Measurements from ENCODE around the gene KLF13. TPM values are rescaled to one million over a fixed set of nuclear protein-coding genes. Genes with fewer than 3 reads are reported as not detected.
A peak's percentile ranks its signal among the peaks of the same experiment; 100 is the strongest.

The KLF13 gene
- total and polyA plus RNA-seq, 2 donors (not counting 1 experiment from before 2014, with no cell fraction given): 65.5 to 140 TPM

DNA sequence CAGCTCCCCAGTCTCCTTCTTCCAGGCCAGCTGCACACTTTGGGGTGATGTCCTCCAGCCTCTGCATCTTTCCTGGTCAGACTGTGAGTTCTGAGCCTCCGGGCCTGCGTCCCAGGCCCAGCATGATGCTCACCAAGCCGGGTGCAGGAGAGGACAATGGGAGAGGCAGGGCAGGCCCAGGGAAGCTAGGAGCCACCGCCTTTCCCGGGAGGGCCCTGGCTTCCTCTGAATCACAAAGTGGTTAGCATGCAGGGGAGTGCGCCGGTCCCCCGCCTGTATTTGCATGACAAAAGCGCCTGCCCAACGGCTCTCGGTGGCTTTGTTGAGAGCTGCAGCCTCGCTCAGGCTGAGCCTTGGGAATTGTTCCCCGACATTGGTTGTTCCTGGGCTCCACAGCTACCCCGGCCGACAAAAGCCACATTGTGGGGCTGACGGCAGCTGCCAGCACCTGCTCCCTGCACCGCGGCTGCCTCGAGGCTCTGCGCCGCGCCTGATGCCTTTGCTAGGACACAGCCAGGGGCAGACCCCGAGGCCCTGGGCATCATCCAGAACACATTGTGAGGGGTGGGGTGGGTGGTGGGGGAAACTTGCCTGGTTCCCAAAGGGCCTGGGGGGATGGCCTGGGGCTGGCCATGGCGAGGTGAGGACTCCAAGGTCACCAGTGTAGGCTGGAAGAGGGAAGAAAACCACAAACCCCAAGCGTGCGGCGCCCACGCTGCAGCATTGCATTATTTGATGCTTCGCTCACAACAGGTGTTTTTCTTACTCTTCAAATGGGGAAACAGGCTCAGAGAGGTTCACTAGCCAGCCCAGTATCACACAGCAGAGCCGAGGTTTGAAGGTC lies 20.0 kb upstream of the KLF13 start:
- CTCF ChIA-PET: interaction anchor here (0.6 to 2.6 kb wide), 2 partner anchors 18 to 152 kb away, joined by 3 to 5 read pairs; no protein-coding TSS in a partner anchor

More for the DNA sequence above, 20.0 kb upstream of the KLF13 start:
- no peak for DNase-seq
- 76% methylated on average over 29 of the region's 30 CpGs for WGBS (ENCODE audit: insufficient coverage)
- Histone ChIP-seq H3K9ac (ENCODE audit: low read length) (no peak overlapping the region), H3K27me3 (replicated peaks in 1 of 4; ENCODE audit: control extremely low read depth in 1 of 4, control insufficient read depth in 3 of 4, insufficient read depth in 4 of 4, low read length in 3 of 4) (peaks cover 0 to 4% (median 0%) of the 10 kb centered on the region in 4 experiments), H3K9me3 (ENCODE audit: control extremely low read depth in 1 of 3, control insufficient read depth in 2 of 3, insufficient read depth in 1 of 3, low read length in 2 of 3) (no peaks in the 10 kb centered on the region), H3K36me3 (replicated peaks in 1 of 2; ENCODE audit: control extremely low read depth in 1 of 2, control insufficient read depth in 1 of 2, extremely low read depth in 1 of 2, insufficient read depth in 2 of 2, low read length in 1 of 2) (no peaks in the 10 kb centered on the region), H3K4me3 (ENCODE audit: control extremely low read depth in 1 of 5, extremely low read depth in 1 of 5, insufficient read depth in 1 of 5, low read depth in 2 of 5, low read length in 4 of 5) (no peak overlapping the region), H3K79me2 (ENCODE audit: control insufficient read depth, insufficient read depth, low read length) (peaks cover 4% of the 10 kb centered on the region), H3K4me1 (ENCODE audit: control insufficient read depth in 2 of 2, insufficient read depth in 2 of 2, low read length in 2 of 2) (peaks cover 27 to 54% of the 10 kb centered on the region in 2 donors), H2AFZ (ENCODE audit: insufficient read depth, low read depth, low read length, poor library complexity, severe bottlenecking) (no peak overlapping the region), H3K27ac (ENCODE audit: low read length in 2 of 2) (no peak overlapping the region), H4K20me1 (ENCODE audit: control insufficient read depth, insufficient read depth, low read length, poor library complexity, severe bottlenecking) (no peaks in the 10 kb centered on the region), H3K4me2 (replicated peaks; ENCODE audit: low read depth, low read length, poor library complexity, severe bottlenecking) (peak overlapping the region; percentile 15)
- H3K27me3 Mint-ChIP-seq: no peaks in the 10 kb centered on the region
- peaks cover 51% of the 10 kb centered on the region for H3K4me1 Mint-ChIP-seq
- intact Hi-C loops (cut with micrococcal nuclease): no loop called here
- H3K9me3 Mint-ChIP-seq (ENCODE audit: insufficient read depth): no peaks in the 10 kb centered on the region
- TF ChIP-seq, protein P1, sequence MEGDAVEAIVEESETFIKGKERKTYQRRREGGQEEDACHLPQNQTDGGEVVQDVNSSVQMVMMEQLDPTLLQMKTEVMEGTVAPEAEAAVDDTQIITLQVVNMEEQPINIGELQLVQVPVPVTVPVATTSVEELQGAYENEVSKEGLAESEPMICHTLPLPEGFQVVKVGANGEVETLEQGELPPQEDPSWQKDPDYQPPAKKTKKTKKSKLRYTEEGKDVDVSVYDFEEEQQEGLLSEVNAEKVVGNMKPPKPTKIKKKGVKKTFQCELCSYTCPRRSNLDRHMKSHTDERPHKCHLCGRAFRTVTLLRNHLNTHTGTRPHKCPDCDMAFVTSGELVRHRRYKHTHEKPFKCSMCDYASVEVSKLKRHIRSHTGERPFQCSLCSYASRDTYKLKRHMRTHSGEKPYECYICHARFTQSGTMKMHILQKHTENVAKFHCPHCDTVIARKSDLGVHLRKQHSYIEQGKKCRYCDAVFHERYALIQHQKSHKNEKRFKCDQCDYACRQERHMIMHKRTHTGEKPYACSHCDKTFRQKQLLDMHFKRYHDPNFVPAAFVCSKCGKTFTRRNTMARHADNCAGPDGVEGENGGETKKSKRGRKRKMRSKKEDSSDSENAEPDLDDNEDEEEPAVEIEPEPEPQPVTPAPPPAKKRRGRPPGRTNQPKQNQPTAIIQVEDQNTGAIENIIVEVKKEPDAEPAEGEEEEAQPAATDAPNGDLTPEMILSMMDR (IDR thresholded peaks at IDR 0.05): no peak
- TF ChIP-seq EZH2 (IDR thresholded peaks at IDR 0.05; ENCODE audit: borderline replicate concordance, insufficient read depth, low read depth, low read length, poor library complexity, severe bottlenecking): no peak
- POLR2A ChIA-PET: no interaction called here
- no peak for ATAC-seq (ENCODE audit: low read depth)
- H3K4me3 Mint-ChIP-seq: no peak overlapping the region
- H3K27ac Mint-ChIP-seq: no peak overlapping the region

Data from B cell (primary cell).